GM12878 (cell line): ENCODE data around the gene SCYL1. TPM values are rescaled to one million over a fixed set of nuclear protein-coding genes. Genes with fewer than 3 reads are reported as not detected.

Experiments used
- ATAC-seq: fragments of 200-7000 bp; cut with Tn5 transposase; 3 replicates; pipeline ENCODE4 v1.9.1; 2020; ENCODE audit warnings: mild to moderate bottlenecking, moderate library complexity
- BruUV-seq: library from RNA; stranded (reverse); fragments of 400-500 nt; replicated peaks from 2 replicates; lab custom pipeline; 2021; lab: Mats Ljungman, UMichigan
- CTCF ChIA-PET: fragments of 300-600 bp; sonication (Branson Sonifier 250); formaldehyde crosslinking; extraction: SDS; loops from one replicate; lab custom pipeline; 2021; ENCODE audit warnings: inconsistent platforms; lab: Yijun Ruan, JAX
- POLR2A ChIA-PET: fragments of 350-600 bp; formaldehyde crosslinking; extraction: SDS; loops from one replicate; lab custom pipeline; 2021; ENCODE audit warnings: inconsistent platforms; lab: Charles Lee
- RAD21 ChIA-PET: fragments of 300-600 bp; sonication (Branson Sonifier 250); formaldehyde crosslinking; loops from one replicate; lab custom pipeline; 2023; ENCODE audit warnings: antibody characterized with exemption; ENCODE audit not compliant: unreplicated experiment; lab: Charles Lee
- SMC1A ChIA-PET: fragments of 300-600 bp; sonication (Branson Sonifier 250); formaldehyde crosslinking; loops from one replicate; lab custom pipeline; 2023; ENCODE audit not compliant: unreplicated experiment, uncharacterized antibody; lab: Charles Lee
- DNase-seq: peaks from one replicate; pipeline ENCODE4 v3.0.0-alpha.2; 2011; ENCODE audit warnings: low read depth, low spot score
- FAIRE-seq: peaks from 3 replicates; lab custom pipeline; 2011; peaks lifted over from hg19 to GRCh38; lab: Jason Lieb, UNC
- H2AFZ ChIP-seq: 2 replicates; pipeline ENCODE4 v1.6.0; 2011; ENCODE audit warnings: low read depth, low read length, control low read depth; ENCODE audit not compliant: control insufficient read depth
- H3K27ac ChIP-seq: 2 replicates; pipeline ENCODE4 v1.5.1; 2011; ENCODE audit warnings: control low read depth; ENCODE audit not compliant: control insufficient read depth, insufficient read depth
- H3K27me3 ChIP-seq, 2 experiments: replicated peaks in 1 of 2; 2 replicates each; pipeline versions ENCODE4 v1.6.0 to v1.6.1; 2011; ENCODE audit warnings: low read length in 1 of 2; ENCODE audit not compliant: control insufficient read depth in 2 of 2, insufficient read depth in 2 of 2
- H3K36me3 ChIP-seq, 2 experiments: 2 replicates each; pipeline ENCODE4 v1.5.1; 2011; ENCODE audit warnings: low read length in 1 of 2; ENCODE audit not compliant: control insufficient read depth in 2 of 2, insufficient read depth in 2 of 2
- H3K4me1 ChIP-seq: 2 replicates; pipeline ENCODE4 v1.6.1; 2011; ENCODE audit warnings: mild to moderate bottlenecking, low read length, moderate library complexity, mixed read lengths; ENCODE audit not compliant: control insufficient read depth, insufficient read depth
- H3K4me2 ChIP-seq: 2 replicates; pipeline ENCODE4 v1.6.0; 2011; ENCODE audit warnings: control low read depth; ENCODE audit not compliant: control insufficient read depth, insufficient read depth
- H3K4me3 ChIP-seq: fragments of 200-600 bp; sonication (generic); 2 replicates; pipeline ENCODE4 v1.5.1; 2016
- H3K79me2 ChIP-seq: 2 replicates; pipeline ENCODE4 v1.6.0; 2011; ENCODE audit warnings: low read length; ENCODE audit not compliant: control insufficient read depth, insufficient read depth
- H3K9ac ChIP-seq: 2 replicates; pipeline ENCODE4 v1.8.0; 2011; ENCODE audit warnings: low read length, control low read depth, mixed read lengths; ENCODE audit not compliant: control insufficient read depth, insufficient read depth
- H3K9me3 ChIP-seq: replicated peaks from 3 replicates; pipeline ENCODE4 v1.5.1; 2011; ENCODE audit warnings: mild to moderate bottlenecking, low read length; ENCODE audit not compliant: control insufficient read depth, insufficient read depth
- H4K20me1 ChIP-seq: 2 replicates; pipeline ENCODE4 v1.6.0; 2011; ENCODE audit not compliant: control insufficient read depth, insufficient read depth
- BHLHE40 ChIP-seq, 2 experiments: fragments of 450-650 bp in 1 of 2; IDR thresholded peaks; 2 replicates each; pipeline ENCODE4 v1.6.1; 2011 to 2017; ENCODE audit warnings: low read depth in 2 of 2, borderline replicate concordance in 1 of 2, improper control_type of control experiment in 1 of 2, low read length in 1 of 2, mild to moderate bottlenecking in 1 of 2
- CBX3 ChIP-seq: fragments of 200-600 bp; sonication (generic); IDR thresholded peaks from 2 replicates; pipeline ENCODE4 v1.6.1; 2016; ENCODE audit warnings: low read depth, borderline replicate concordance
- CREB1 ChIP-seq: IDR thresholded peaks from 2 replicates; pipeline ENCODE4 v1.6.1; 2012; ENCODE audit warnings: low read depth, mild to moderate bottlenecking, inconsistent platforms
- CUX1 ChIP-seq: IDR thresholded peaks from 2 replicates; pipeline ENCODE4 v1.6.1; 2012; ENCODE audit warnings: improper control_type of control experiment, low read depth, low read length; ENCODE audit not compliant: insufficient replicate concordance
- MAX ChIP-seq: IDR thresholded peaks from 2 replicates; pipeline ENCODE4 v1.6.1; 2012; ENCODE audit warnings: low read depth, low read length, improper control_type of control experiment
- NR2C1 ChIP-seq: fragments of 450-650 bp; IDR thresholded peaks from 2 replicates; pipeline ENCODE4 v1.6.1; 2017; ENCODE audit warnings: antibody characterized with exemption, mild to moderate bottlenecking, moderate library complexity
- POLR2A ChIP-seq: IDR thresholded peaks from 2 replicates; pipeline ENCODE4 v1.6.1; 2011; ENCODE audit warnings: low read depth, mild to moderate bottlenecking, low read length
- ZBTB11 ChIP-seq: fragments of 450-650 bp; formaldehyde crosslinking; IDR thresholded peaks from 2 replicates; pipeline ENCODE4 v1.5.0; 2022; ENCODE audit warnings: mild to moderate bottlenecking, missing genetic modification characterization
- WGBS: methylation state at CpG from one replicate; pipeline ENCODE4 v1.1.6; 2016; ENCODE audit warnings: low lambda C conversion rate; ENCODE audit not compliant: insufficient replicate concordance, insufficient coverage; ENCODE audit errors: missing lambda C conversion rate; 5-methylcytosine and 5-hydroxymethylcytosine counted together
- in situ Hi-C: fragments of 300-500 bp; cut with MboI; formaldehyde crosslinking; loops from 9 replicates; pipeline ENCODE4 v1.14.3; 2018; ENCODE audit warnings: mixed read lengths
- intact Hi-C: fragments of 100-400 bp; cut with micrococcal nuclease; formaldehyde crosslinking; loops from one replicate; pipeline ENCODE4 v1.14.2; 2022; ENCODE audit not compliant: unreplicated experiment
- polyA plus RNA-seq, 11 experiments: library from polyadenylated mRNA; depleted of rRNA in 4 of 11; unstranded in 6 of 11; stranded (reverse) in 5 of 11; fragments of >200 nt; fragmentation: Nextera tagmentation in 4 of 11; fragmentation: Illumina TruSeq in 1 of 11; extraction: Ambion mirVana in 4 of 11; extraction: Trizol in 1 of 11; gene quantifications; 1 replicate in 1 of 11; 2 replicates in 10 of 11; pipeline versions ENCODE4 v1.2.1 to v1.2.3, GENCODE V29; 2011 to 2016; ENCODE audit warnings: inconsistent platforms in 2 of 11, missing spikeins in 2 of 11, low read depth in 1 of 11
- total RNA-seq, 4 experiments: library from RNA; depleted of rRNA in 3 of 4; stranded (reverse); fragments of >200 nt in 3 of 4; fragmentation: Illumina TruSeq in 1 of 4; extraction: Trizol in 1 of 4; gene quantifications; 2 replicates each; pipeline versions ENCODE4 v1.2.1 to v1.2.3, GENCODE V29; 2013 to 2021

Gene SCYL1
- total and polyA plus RNA-seq, 10 of the 15 experiments (the other 5 are each of a cell fraction or from before 2014, with no cell fraction given) = 0.80 to 82.7 (median 51.2) TPM

GRCh38 chr11:65553301-65554001 lies 28.6 kb downstream of the SCYL1 start:
- H4K20me1 ChIP-seq = no peaks in the 10 kb centered on the region
- H3K9me3 ChIP-seq = no peaks in the 10 kb centered on the region
- no peak for TF ChIP-seq CREB1
- TF ChIP-seq MAX = no peak
- TF ChIP-seq CBX3 = no peak
- TF ChIP-seq CUX1 = no peak
- no peak for TF ChIP-seq NR2C1
- no peak for TF ChIP-seq BHLHE40 (IDR thresholded peaks at IDR 0.05; ENCODE audit: borderline replicate concordance in 1 of 2, low read depth in 2 of 2, low read length in 1 of 2)
- no peak for TF ChIP-seq ZBTB11 (CRISPR knock-in tag)
- peak; percentile 29; the same call in 1 of the 2 replicates for TF ChIP-seq POLR2A
- DNase-seq (no peak), ATAC-seq (peak; percentile 21), FAIRE-seq (no peak)
- CTCF ChIA-PET = no interaction called here
- 56% methylated on average over 16 of the region's 37 CpGs for WGBS
- no peak overlapping the region for H2AFZ ChIP-seq
- H3K79me2 ChIP-seq = no peaks in the 10 kb centered on the region
- in situ Hi-C loops = no loop called here
- H3K9ac ChIP-seq = no peak overlapping the region
- SMC1A ChIA-PET = no interaction called here
- no peaks in the 10 kb centered on the region for H3K36me3 ChIP-seq
- POLR2A ChIA-PET = no interaction called here
- H3K4me2 ChIP-seq = no peak overlapping the region
- H3K4me1 ChIP-seq = peaks cover 9% of the 10 kb centered on the region
- H3K4me3 ChIP-seq = no peak overlapping the region
- H3K27ac ChIP-seq = no peak overlapping the region
- intact Hi-C loops = no loop called here
- no TSS peak for BruUV-seq
- H3K27me3 ChIP-seq = no peaks in the 10 kb centered on the region; a peak in 1 of 4 replicates
- RAD21 ChIA-PET = interaction anchor here (1.7 to 2.9 kb wide), 2 partner anchors 12 to 13 kb away, joined by 4 to 19 read pairs; no protein-coding TSS in a partner anchor
